ENCODE measurements around the gene ATG16L1. TPM values are rescaled to one million over a fixed set of nuclear protein-coding genes. Genes with fewer than 3 reads are reported as not detected.

Gene ATG16L1
- total and polyA plus RNA-seq, 2 donors (not counting 3 experiments of a cell fraction or from before 2014, with no cell fraction given), result 18.1 to 29.8 TPM

- FAIRE-seq, result no peak
- TF ChIP-seq POLR2A (IDR thresholded peaks at IDR 0.05; ENCODE audit: low read depth, low read length), result no peak
- TF ChIP-seq JUN (IDR thresholded peaks at IDR 0.05; ENCODE audit: borderline replicate concordance, insufficient read depth, insufficient read length, low read depth), result no peak
- no peak for TF ChIP-seq POLR2AphosphoS5 (IDR thresholded peaks at IDR 0.05; ENCODE audit: insufficient read depth, low read depth, low read length)
- TF ChIP-seq MYC (IDR thresholded peaks at IDR 0.05; ENCODE audit: low read depth, low read length), result no peak
- no peak for TF ChIP-seq EZH2 (IDR thresholded peaks at IDR 0.05; ENCODE audit: borderline replicate concordance, low read depth, low read length, severe bottlenecking)
- no peak for TF ChIP-seq CTCF (IDR thresholded peaks at IDR 0.05; ENCODE audit: extremely low read depth in 1 of 2, insufficient read depth in 1 of 2, low read depth in 1 of 2, low read length in 2 of 2)
- TF ChIP-seq FOS (IDR thresholded peaks at IDR 0.05; ENCODE audit: borderline replicate concordance, insufficient read depth, low read length), result no peak
- TF ChIP-seq, protein P1, sequence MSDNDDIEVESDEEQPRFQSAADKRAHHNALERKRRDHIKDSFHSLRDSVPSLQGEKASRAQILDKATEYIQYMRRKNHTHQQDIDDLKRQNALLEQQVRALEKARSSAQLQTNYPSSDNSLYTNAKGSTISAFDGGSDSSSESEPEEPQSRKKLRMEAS (IDR thresholded peaks at IDR 0.05; ENCODE audit: insufficient read depth, insufficient read length), result no peak
- TF ChIP-seq GATA2 (IDR thresholded peaks at IDR 0.05; ENCODE audit: insufficient read depth, insufficient read length, low read depth, low read length), result no peak
Measured at GRCh38 chr2:233338812-233339368, 87.4 kb downstream of the ATG16L1 start.

More at GRCh38 chr2:233338812-233339368, 87.4 kb downstream of the ATG16L1 start:
- Histone ChIP-seq H3K27me3 (ENCODE audit: control insufficient read depth in 2 of 2, insufficient read depth in 2 of 2, low read length in 2 of 2) (peaks cover 0 to 2% of the 10 kb centered on the region in 2 experiments), H3K79me2 (ENCODE audit: control insufficient read depth, insufficient read depth, low read length) (no peaks in the 10 kb centered on the region), H2AFZ (ENCODE audit: low read depth, low read length) (no peak overlapping the region), H3K9me3 (replicated peaks; ENCODE audit: control insufficient read depth, insufficient read depth, low read length) (no peaks in the 10 kb centered on the region), H3K27ac (ENCODE audit: insufficient read depth, low read depth, low read length) (no peak overlapping the region), H3K9me1 (replicated peaks; ENCODE audit: control insufficient read depth, extremely low read depth, insufficient read depth, low read length) (no peaks in the 10 kb centered on the region), H4K20me1 (replicated peaks; ENCODE audit: control insufficient read depth, extremely low read depth, insufficient read depth, low read length) (no peaks in the 10 kb centered on the region), H3K4me1 (ENCODE audit: control insufficient read depth, extremely low read depth, insufficient read depth, low read length) (no peaks in the 10 kb centered on the region), H3K9ac (replicated peaks; ENCODE audit: extremely low read depth, insufficient read depth, low read length) (no peak overlapping the region), H3K4me2 (ENCODE audit: insufficient read depth, low read length) (no peak overlapping the region), H3K36me3 (ENCODE audit: control insufficient read depth in 2 of 2, extremely low read depth in 1 of 2, insufficient read depth in 2 of 2, low read length in 2 of 2) (no peaks in the 10 kb centered on the region), H3K4me3 (replicated peaks in 1 of 3; ENCODE audit: insufficient read depth in 1 of 3, low read depth in 1 of 3, low read length in 3 of 3) (no peak overlapping the region)
- intact Hi-C loops (cut with micrococcal nuclease) (no loop called here), dilution Hi-C loops (cut with MboI; ENCODE audit: extremely low pct_ligation_motif_present, low sequenced_read_pairs) (no loop called here)
- DNase-seq (ENCODE audit: low read depth, low spot score), result no peak
- no TSS peak for BruUV-seq (replicated peaks)
- ChIA-PET POLR2A (no interaction called here), CTCF (no interaction called here)
